Posterior cingulate gyrus (tissue), 11 donors: Measurements from ENCODE around the gene HIKESHI.

ENCODE experiments used
- DNase-seq, 10 donors: peaks; one replicate each; pipeline versions ENCODE4 v3.0.0 to v3.0.0-alpha.2; 2020 to 2021; ENCODE audit warnings: mixed read lengths in 3 of 10
- intact Hi-C: fragments of 100-400 bp; cut with DNase I; formaldehyde crosslinking; loops from one replicate; pipeline ENCODE4 v1.15.1; 2023

HIKESHI gene

DNA sequence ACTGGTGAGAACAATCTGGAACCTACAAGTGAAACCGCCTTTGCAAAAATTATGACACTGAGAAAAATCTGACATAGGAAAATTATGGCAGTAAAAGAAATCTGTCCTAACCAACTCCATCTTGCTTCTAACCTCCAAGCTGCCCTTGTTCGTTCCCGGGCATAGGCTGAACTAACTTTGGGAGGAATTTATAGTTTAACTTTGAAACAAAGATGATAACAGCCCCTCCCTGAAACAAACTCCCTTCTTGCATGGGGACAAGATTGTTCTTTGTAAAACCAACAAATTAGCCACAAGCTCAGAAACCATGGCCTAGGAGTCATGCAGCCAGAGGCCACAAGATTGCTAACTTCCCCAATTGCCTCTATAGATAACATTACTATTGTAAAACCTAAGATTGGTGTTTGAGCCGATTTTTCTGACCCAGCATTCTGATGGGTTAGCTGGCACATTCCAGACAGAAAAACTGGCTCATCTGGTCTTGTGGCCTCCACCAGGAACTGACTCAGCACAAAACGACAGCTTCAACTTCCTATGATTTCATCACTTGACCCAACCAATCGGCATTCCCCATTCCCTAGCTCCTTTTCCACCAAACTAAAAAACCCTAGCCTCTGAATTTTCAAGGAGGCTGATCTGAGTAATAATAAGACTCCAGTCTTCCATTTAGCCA, 69.0 kb downstream of the HIKESHI start:
- intact Hi-C loops, result no loop called here
- DNase-seq, result no peak

DNA sequence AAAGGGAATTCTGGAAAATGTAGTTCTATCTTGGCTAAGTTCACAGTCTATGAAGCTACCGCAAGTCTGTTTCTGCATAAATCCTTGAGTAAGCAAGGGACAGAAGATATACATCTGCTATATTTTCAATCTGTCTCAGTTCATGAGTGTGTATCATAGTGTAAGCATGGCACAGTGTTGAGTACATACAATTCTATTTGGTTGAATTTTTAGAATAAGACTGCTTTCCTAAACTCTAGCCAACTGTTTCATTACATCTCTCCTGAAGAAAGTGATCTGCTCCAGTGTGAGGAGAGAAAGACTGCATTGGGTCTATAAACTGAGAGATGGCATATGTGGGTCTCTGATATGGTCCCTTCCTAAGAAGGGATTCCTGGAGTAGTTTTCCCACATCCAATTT, 70.0 kb downstream of the HIKESHI start:
- DNase-seq, result no peak

DNA sequence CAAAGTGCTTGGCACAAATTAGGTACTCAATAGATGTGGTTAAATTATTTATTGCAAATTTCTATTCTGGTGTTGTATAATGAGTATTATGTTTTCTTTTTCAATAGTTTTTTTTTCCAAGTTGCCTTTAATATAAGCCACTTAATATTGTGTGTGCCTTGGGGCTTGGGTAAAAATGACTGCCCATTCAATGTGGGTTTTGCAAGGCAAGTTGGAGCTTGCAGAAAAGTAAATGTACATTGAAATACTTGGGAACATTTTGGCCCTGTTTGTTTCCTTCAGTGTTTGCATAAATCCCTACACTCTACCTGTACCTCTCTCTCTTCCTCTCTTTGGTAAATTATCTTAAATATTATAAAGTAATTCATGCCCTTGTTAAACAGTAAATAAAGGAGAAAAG, 70.5 kb downstream of the HIKESHI start:
- DNase-seq, result no peak
- intact Hi-C loops, result no loop called here

More for the DNA sequence above, 70.0 kb downstream of the HIKESHI start:
- intact Hi-C loops, result no loop called here

DNA sequence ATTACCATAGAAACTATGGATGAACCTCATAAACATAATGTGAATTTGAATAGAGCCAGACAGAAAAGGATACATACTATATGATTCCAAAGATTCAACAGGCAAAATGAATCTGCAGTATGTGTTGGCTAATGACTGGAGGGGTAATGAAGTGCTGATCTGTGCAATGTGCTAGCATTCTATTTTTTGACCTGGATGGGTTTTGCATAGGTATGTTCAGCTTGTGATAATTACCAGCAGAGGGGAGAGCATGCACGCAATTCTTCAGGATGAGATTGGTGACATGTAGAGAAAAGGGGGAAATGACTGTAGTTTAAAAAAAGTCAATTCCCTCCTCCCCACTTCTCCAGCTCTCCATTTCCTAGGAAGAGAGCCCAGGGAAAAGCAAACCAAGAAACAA, 72.0 kb downstream of the HIKESHI start:
- no peak for DNase-seq
- intact Hi-C loops, result no loop called here

DNA sequence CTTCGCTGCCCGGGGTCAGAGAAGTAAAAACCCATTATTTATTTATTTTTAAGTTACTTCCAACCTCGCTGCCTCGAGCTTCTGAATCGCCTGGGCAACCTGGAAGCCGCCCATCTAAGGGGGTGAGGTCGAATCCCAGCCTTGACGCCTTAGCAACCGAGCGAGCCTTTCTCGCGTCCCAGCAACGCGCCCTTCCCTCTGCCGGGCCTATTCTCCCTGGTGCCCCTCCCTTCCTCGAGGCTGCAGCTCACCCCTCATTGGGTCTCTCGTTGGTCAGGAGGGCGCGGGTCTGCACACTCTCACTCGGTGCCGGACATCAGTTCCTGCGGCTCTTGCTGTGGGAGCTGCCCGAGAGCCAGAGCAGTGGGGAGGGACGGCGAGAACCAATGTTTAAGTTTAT, 72.5 kb downstream of the HIKESHI start, which contains the start of gene CCDC81:
Gene CCDC81, plus strand, starts transcription at position 302 of the 400 bp plus-strand sequence. CDS start 277 bp downstream, outside the sequence.
- intact Hi-C loops, result no loop called here
- peak in 4 of 10 donors; percentile 12 to 85 (median 42) for DNase-seq

DNA sequence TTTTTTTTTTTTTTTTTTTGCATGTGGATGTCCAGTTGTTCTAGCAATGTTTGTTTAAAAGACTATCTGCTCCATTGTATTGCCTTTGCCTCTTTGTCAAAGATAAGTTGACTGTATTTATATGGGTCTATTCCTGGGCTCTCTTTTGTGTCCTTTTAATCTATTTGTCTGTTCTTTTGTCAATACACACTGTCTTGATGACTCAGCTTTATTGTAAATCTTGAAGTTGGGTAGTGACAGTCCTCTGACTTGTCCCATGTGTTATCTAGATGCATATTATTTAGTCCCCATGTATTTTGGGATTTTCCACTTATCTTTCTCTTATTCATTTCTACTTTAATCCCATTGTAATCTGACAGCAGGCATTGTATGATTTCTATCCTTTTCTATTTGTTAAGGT, 75.9 kb downstream of the HIKESHI start:
- intact Hi-C loops, result no loop called here
- DNase-seq, result no peak

DNA sequence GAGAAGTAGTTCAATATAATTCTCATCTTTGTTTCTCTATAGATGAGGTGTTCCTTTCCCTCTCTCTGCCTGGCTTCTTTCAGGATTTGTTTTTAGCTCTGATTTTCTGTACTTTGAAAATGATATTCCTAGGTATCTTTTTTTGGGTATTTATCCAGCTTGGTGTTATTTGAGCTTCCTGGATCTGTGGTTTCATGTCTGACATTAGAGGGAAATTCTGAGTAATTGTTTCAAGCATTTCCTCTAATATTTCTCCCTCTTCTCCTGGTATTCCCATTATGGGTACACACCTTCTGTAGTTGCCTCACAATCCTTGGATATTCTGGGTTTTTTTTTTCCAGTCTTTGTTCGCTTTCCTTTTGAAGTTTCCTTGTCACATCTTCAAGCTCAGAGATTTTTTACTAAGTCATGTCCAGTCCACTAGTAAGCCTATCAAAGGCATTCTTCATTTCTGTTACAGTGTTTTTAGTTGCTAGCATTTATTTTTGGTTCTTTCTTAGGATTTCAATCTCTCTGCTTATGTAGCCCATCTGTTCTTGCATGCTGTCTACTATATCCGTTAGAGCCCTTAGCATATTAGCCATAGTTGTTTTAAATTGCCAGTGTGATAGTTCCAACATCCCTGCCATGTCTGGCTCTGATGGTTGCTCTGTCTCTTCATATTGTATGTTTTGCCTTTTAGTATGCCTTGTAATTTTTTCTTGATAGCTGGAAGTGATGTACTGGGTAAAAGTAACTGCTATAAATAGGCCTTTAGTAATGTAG, 78.4 kb downstream of the HIKESHI start:
- intact Hi-C loops, result no loop called here
- no peak for DNase-seq

DNA sequence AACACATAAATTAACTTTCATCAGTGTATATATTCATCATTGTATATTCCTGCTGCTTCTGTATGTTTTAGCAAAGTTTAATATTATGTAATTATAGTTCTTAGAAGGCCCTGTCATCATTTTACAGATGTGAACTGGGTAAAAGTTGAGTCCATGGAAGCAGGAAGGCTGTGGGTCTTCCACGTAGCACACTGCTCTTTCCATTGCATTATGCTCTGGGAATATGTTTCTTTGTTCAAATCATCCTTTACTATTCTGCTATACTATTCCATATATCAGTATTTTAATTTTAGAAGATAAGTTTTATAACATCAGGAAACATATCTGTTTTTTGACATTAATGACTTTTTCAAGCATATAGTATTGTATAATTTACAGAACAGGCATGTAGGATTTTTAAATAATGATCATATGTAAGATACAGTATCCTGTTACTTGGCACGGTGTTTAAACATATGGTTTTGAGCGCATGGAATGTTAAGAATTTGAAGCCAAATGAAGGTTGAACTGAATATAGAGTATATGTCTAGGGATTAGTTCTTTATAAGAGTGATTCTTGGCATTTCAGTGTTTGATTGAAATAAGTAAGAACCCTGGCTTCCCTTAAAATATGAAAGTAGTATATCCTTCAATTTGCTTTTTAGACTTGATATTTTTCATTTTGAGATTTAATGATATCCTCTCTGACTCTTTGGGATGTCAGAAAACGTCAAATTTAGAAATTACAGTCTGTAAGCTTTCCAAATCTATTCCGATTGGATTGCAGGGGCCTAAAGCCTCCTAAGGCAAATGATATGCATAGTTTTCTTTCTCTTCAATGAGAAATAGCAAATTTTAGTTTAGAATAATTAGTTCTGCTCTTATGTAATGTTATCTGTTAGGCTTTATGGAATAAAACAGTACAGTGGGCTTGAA, 81.3 kb downstream of the HIKESHI start:
- DNase-seq, result no peak
- intact Hi-C loops, result no loop called here

DNA sequence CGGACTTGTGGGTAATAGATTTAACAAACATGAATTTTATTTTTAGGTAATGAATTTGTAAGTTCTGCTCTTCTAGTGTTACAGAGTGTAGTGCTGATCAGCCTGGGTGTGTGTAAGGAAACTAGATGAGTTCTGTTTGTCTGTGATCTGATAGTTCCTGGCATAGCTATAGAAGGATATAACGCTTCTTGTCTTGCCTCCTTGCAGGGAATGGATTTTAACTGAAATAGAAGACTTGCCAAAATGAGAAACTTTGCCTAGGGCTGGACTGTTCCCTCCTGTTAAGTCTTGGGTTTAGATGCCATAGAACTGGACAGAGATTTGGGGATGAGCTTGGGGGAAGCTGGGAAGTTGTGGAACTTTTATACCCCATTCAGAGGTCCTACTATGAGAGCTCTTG, 84.2 kb downstream of the HIKESHI start:
- intact Hi-C loops, result no loop called here
- DNase-seq, result no peak

DNA sequence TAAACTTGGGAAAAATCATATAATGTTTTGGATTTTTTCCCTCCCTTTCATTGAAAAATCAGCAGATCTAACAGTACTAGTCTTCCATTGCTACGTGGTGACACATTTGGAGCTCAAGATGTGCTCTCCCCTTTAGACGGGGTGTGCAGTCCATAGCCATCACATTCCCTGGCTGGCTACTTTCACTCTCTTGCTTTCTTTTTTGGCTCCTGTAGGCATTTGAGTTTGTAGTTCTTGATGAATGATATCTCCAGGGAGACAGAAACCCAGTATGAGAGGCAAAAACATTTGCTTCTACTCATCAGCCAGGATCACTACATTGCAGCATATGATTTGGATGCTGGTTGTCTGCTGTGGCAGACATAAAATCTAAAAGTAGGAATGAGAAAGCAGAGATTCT, 84.7 kb downstream of the HIKESHI start:
- intact Hi-C loops, result no loop called here
- no peak for DNase-seq

DNA sequence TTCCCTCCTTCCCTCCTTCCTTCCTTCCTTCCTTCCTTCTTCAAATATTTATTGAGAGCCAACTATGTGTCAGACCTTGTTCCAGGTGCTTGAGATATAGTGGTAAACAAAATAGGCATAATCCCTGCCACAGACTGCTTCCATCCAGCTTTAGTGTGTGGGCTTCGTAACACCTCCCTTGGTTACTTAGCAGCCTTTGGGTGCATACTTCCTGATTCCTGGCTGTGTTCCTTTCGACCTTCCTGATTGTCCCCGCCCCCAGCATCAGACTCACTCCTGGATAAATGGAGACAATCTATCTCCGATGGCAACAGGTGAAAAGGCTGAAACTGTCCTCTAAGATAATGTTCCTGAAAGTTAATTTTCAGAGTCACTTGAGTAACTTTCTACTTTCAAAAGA, 86.2 kb downstream of the HIKESHI start:
- DNase-seq, result no peak
- intact Hi-C loops, result no loop called here

DNA sequence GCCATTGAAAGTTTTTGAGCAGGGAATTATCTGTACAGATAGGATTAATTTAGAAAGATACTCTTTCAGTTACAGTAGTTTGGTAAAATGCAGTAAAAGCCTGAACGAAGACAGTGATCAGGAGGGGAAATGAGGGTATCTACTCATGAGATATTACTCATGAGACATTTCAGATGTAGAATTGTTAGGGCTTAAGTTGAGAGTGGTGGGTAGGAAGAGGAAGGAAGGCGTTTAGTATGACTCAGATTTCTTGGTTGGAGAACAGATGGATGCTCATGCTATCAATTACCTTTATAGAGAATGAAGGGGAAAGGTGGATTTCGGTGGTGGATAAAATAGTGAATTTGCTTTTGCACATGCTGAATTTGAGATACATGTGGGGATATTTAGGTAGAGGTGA, 88.4 kb downstream of the HIKESHI start:
- intact Hi-C loops, result no loop called here
- no peak for DNase-seq

DNA sequence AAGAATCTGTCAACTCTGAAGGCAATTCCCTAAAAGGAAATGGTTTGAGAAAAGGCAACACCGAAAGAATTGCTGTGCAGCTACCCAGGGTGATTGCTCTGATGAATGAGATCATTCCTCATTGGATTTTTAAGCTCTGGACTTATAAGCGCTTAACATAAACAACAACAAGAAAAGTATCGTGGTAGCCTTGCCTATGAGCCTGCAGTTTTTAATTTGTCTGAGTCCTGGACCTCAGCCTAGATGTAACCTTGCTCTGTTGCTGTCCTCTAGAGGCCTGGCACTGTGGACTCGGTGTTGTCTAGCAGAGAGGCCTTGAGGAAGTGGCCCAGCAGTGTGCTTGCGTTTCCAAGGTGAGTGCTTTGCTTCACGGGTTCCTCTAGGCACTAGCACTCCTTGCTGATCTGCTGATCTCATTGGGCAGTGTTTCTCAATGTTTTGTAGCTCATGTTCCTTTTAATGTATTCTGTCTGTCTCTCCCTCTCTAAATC, 93.1 kb downstream of the HIKESHI start:
- intact Hi-C loops, result no loop called here
- DNase-seq, result no peak
